ENCODE measurements around the gene SFR1.

The SFR1 gene

GRCh38 chr10:104104926-104105325 lies 17.0 kb upstream of the SFR1 start:
- no peak for DNase-seq (ENCODE audit: low read depth)

GRCh38 chr10:104109908-104110662 lies 11.9 kb upstream of the SFR1 start:
- no peak for DNase-seq (ENCODE audit: low read depth)

GRCh38 chr10:104113376-104113956 lies 8.5 kb upstream of the SFR1 start:
- no peak for DNase-seq (ENCODE audit: low read depth)

GRCh38 chr10:104117839-104118323 lies 4.1 kb upstream of the SFR1 start:
- DNase-seq (ENCODE audit: low read depth), result no peak

- no peak for DNase-seq (ENCODE audit: low read depth)
These were observed 2.0 kb upstream of the SFR1 start for GRCh38 chr10:104119996-104120395.

DNA sequence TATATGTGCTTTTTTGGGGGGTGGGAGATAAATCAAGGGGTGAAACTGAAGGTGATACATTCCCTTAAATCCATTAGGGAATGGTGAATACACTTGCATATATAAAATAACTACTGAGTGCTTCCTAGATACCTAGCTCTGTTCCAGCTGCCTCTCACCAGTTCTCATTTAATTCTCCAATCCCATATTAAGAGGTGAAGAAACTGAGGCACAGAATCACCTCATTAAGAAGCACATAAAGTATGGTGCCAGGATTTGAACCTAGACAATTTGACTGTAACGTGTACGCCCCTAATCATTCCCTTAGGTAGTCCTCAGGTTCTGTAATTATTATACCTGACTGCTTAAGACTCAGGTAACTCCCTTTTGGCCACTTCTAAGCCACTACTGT lies 1.5 kb upstream of the SFR1 start:
- no peak for DNase-seq (ENCODE audit: low read depth)

DNA sequence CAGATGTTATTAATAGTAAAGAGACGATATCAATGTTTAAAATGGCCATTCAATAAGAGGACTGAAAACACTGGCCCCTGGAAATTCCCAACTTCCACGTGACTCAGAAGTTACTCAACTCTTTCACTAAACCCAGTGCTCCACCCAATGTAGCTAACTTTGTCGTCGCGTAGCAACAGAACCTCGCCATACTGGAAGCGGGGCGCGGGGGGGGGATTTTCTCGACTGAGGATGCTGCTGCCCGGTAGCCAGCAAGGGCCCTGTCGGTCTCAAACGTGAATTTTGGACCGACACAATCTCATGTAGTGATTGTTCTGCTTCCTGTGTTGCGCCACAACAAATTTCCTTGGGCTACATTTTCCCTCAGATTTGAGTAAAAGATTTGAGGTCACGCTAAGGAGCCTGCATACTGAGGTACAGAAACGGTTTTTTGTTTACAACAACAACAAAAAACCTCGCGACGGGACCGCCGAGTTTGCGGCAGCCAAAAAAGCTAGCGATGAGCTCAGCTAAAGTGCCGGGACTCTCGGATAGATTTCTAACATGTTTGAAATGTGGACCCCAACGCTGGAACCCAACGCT lies 977 bp upstream of the SFR1 start:
- DNase-seq (ENCODE audit: low read depth), result peak; percentile 67

- no peak for DNase-seq (ENCODE audit: low read depth)
These were observed 495 bp downstream of the SFR1 start for GRCh38 chr10:104122225-104123107.

DNA sequence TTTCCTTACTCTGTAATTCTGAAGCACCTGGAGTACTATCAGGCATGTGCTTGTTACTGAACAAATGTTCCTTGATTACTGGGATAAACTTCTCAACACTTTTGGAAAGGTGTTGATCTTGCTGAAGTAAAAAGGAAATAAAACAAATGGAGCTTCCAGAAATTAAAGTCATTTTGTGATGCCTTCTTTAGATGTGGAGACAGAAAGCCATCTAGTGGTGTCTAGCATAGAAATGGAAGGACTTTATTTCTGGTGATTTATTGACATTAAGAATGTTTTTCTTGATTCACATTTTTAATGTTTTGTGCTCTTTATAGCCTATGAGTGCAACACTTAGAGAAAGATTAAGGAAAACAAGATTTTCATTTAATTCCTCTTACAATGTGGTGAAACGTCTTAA lies 1.4 kb downstream of the SFR1 start:
- no peak for DNase-seq (ENCODE audit: low read depth)

DNA sequence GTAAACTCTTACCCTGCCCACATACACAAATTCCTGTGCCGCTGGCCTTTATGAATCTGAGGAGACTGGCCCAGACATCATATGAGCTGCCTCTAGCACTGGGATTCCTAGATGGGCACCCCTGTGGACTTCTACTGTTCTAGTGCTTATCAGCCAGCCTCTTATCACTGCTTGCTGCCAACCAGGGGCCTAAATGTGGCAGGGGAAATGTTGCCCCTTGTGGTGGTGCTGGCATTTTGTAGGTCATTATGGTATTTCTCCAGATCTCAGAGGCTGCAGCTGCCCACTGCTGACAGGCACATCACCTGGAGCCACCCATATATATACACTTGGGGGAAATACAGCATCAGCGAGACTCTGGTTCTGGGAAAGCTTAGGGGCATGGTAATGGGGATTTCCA lies 5.4 kb downstream of the SFR1 start:
- no peak for DNase-seq (ENCODE audit: low read depth)

- no peak for DNase-seq (ENCODE audit: low read depth)
These were observed 6.2 kb downstream of the SFR1 start for GRCh38 chr10:104128214-104128613.

DNA sequence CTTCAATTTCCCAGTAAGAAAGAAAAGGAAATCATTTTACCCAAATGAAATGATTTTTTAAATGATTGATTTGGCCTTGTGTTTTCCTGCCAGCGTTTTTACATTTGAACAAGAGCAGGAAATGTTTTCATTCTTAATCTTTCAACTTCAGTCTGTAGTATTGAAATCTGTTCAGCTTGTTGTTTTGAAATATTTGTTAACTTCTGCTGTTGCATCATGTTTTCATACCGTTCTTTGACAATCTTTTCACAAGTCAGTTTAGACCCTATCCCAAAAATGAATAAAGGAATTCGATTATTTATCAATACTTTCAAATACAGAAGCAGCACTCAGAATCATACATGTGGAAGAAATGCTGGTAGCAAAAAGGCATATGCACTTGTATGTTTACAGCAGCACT lies 8.1 kb downstream of the SFR1 start:
- no peak for DNase-seq (ENCODE audit: low read depth)

GRCh38 chr10:104138131-104138530 lies 16.2 kb downstream of the SFR1 start:
- no peak for DNase-seq (ENCODE audit: low read depth)

GRCh38 chr10:104139221-104139620 lies 17.2 kb downstream of the SFR1 start:
- DNase-seq (ENCODE audit: low read depth), result no peak

- DNase-seq (ENCODE audit: low read depth), result no peak
These were observed 20.1 kb downstream of the SFR1 start for GRCh38 chr10:104142081-104142480.

DNA sequence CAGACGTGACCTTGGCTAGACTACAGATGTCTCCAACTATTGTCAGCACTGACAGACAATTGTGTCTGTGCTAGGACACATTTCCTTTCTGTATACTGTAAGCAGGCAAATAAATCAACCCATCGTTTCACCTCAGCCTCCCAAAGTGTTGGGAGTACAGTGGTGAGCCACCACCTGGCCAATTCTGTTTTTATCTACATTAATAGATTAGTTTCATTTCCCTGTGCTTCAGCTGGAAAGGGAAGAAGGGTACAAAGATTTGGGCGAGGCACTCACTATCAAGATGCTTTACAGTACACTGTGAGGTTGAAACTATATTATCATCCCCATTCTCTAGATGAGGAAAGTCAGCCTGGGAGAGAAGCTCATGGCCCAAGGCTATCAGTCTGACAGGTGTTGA lies 21.9 kb downstream of the SFR1 start:
- no peak for DNase-seq (ENCODE audit: low read depth)

DNA sequence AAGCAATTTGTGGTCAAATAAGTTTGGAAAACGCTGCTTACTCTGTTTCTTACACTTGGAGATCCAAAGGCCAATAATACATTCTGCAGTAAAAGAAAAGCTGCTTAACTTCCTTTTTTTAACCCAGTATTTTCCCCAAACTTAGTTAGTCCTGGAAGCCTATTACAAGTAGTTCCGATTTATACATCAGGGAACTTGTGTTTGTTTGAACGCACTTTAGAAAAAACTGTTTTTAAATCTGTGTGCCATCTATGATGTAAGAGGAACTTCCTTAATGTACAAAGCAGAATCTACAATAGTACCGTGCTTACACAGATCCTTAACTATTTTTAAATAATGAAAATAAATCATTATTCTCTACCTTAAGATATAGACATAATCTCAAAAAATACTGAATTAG lies 23.0 kb downstream of the SFR1 start:
- no peak for DNase-seq (ENCODE audit: low read depth)

- no peak for DNase-seq (ENCODE audit: low read depth)
These were observed 24.9 kb downstream of the SFR1 start for GRCh38 chr10:104146882-104147281.

GRCh38 chr10:104150139-104150538 lies 28.2 kb downstream of the SFR1 start:
- no peak for DNase-seq (ENCODE audit: low read depth)

GRCh38 chr10:104151737-104152136 lies 29.8 kb downstream of the SFR1 start:
- DNase-seq (ENCODE audit: low read depth), result no peak

- DNase-seq (ENCODE audit: low read depth), result no peak
These were observed 33.6 kb downstream of the SFR1 start for GRCh38 chr10:104155591-104155990.

- no peak for DNase-seq (ENCODE audit: low read depth)
These were observed 48.8 kb downstream of the SFR1 start for GRCh38 chr10:104170610-104171254.

All from activated T-cell treated with anti-CD3 and anti-CD28 coated beads for 48 hours (primary cell).